OCI-LY7 (cell line): ENCODE measurements around the gene CCR4. TPM values are rescaled to one million over a fixed set of nuclear protein-coding genes. Genes with fewer than 3 reads are reported as not detected.
"Not testable (repeated sequence)": the region's sequence is repeated elsewhere in the genome, so short reads cannot be mapped to it uniquely, and the experiment has no call there.

Experiments used
- Bru-seq: library from RNA; stranded (reverse); fragments of 400-500 nt; gene quantifications from one replicate; lab custom pipeline; 2021; lab: Mats Ljungman, UMichigan
- BruChase-seq, 2 experiments: library from RNA; stranded (reverse); fragments of 400-500 nt; gene quantifications; one replicate each; lab custom pipeline; 2021; lab: Mats Ljungman, UMichigan
- BruUV-seq: library from RNA; stranded (reverse); fragments of 400-500 nt; replicated peaks from 2 replicates; lab custom pipeline; 2021; lab: Mats Ljungman, UMichigan
- CTCF ChIA-PET: fragments of 300-600 bp; sonication (Branson Sonifier 250); formaldehyde crosslinking; loops from one replicate; lab custom pipeline; 2022; ENCODE audit warnings: antibody characterized with exemption; ENCODE audit not compliant: unreplicated experiment; lab: Charles Lee
- POLR2A ChIA-PET: fragments of 300-600 bp; sonication (Branson Sonifier 250); formaldehyde crosslinking; loops from one replicate; lab custom pipeline; 2022; ENCODE audit warnings: antibody characterized with exemption; lab: Charles Lee
- DNase-seq: peaks from one replicate; pipeline ENCODE4 v3.0.0-alpha.2; 2015; ENCODE audit warnings: low spot score
- H2AFZ ChIP-seq: fragments of 200-600 bp; sonication (generic), shearing (Covaris generic); 2 replicates; pipeline ENCODE4 v1.6.1; 2014; ENCODE audit warnings: mild to moderate bottlenecking, antibody characterized with exemption, low read length, moderate library complexity
- H3K27ac ChIP-seq: fragments of 200-600 bp; sonication (generic); 2 replicates; pipeline ENCODE4 v1.5.1; 2014; ENCODE audit warnings: mixed run types, low read depth, mild to moderate bottlenecking, moderate library complexity, low read length, inconsistent platforms; ENCODE audit not compliant: poor library complexity, severe bottlenecking
- H3K36me3 ChIP-seq: fragments of 200-600 bp; sonication (generic); 2 replicates; pipeline ENCODE4 v1.6.1; 2014; ENCODE audit warnings: mild to moderate bottlenecking, antibody characterized with exemption, low read length, moderate library complexity, mixed read lengths; ENCODE audit not compliant: insufficient read depth
- H3K4me1 ChIP-seq: fragments of 200-600 bp; sonication (generic); 2 replicates; pipeline ENCODE4 v1.5.1; 2014; ENCODE audit warnings: mild to moderate bottlenecking, low read length; ENCODE audit not compliant: insufficient read depth, poor library complexity, severe bottlenecking
- H3K4me2 ChIP-seq: fragments of 200-600 bp; sonication (generic); 2 replicates; pipeline ENCODE4 v1.6.1; 2014; ENCODE audit warnings: mild to moderate bottlenecking, low read length
- H3K4me3 ChIP-seq: fragments of 200-600 bp; sonication (generic); 2 replicates; pipeline ENCODE4 v1.5.1; 2014; ENCODE audit warnings: mild to moderate bottlenecking, low read depth, low read length; ENCODE audit not compliant: poor library complexity, severe bottlenecking
- H3K79me2 ChIP-seq: fragments of 200-600 bp; sonication (generic); 2 replicates; pipeline ENCODE4 v1.6.1; 2016; ENCODE audit warnings: low read depth, mild to moderate bottlenecking, low read length, moderate library complexity, mixed read lengths; ENCODE audit not compliant: insufficient read depth
- H3K9me2 ChIP-seq: fragments of 200-600 bp; sonication (generic); 2 replicates; pipeline ENCODE4 v1.6.1; 2016; ENCODE audit warnings: mild to moderate bottlenecking, low read length, mixed read lengths; ENCODE audit not compliant: insufficient read depth
- H3K9me3 ChIP-seq: fragments of 200-600 bp; sonication (generic); 2 replicates; pipeline ENCODE4 v1.6.1; 2014; ENCODE audit warnings: mild to moderate bottlenecking, mixed run types, low read length, mixed read lengths
- H4K20me1 ChIP-seq: fragments of 200-600 bp; sonication (generic); 2 replicates; pipeline ENCODE4 v1.6.1; 2014; ENCODE audit warnings: mild to moderate bottlenecking, antibody characterized with exemption, low read length, moderate library complexity, mixed read lengths; ENCODE audit not compliant: insufficient read depth
- CTCF ChIP-seq: fragments of 200-600 bp; sonication (generic); conservative IDR thresholded peaks from 2 replicates; pipeline ENCODE4 v1.5.1; 2014; ENCODE audit warnings: mild to moderate bottlenecking, antibody characterized with exemption, low read length, moderate library complexity, mixed read lengths
- EZH2phosphoT487 ChIP-seq: fragments of 200-600 bp; sonication (generic); IDR thresholded peaks from 2 replicates; pipeline ENCODE4 v1.6.1; 2018; ENCODE audit warnings: low read depth, borderline replicate concordance, mild to moderate bottlenecking, mixed run types, antibody characterized with exemption, low read length, moderate library complexity, mixed read lengths
- intact Hi-C: fragments of 100-400 bp; cut with micrococcal nuclease; formaldehyde crosslinking; loops from one replicate; pipeline ENCODE4 v1.10.0; 2022; ENCODE audit not compliant: unreplicated experiment
- long read RNA-seq: library from polyadenylated mRNA; stranded (forward); transcript quantifications from one replicate; pipeline ENCODE4 v2.0.0, GENCODE V29; 2022
- total RNA-seq, 2 experiments: library from RNA; depleted of rRNA in 1 of 2; stranded (reverse); fragments of >200 nt in 1 of 2; shearing (Covaris generic) in 1 of 2; gene quantifications; 2 replicates each; pipeline ENCODE4 v1.2.3, GENCODE V29; 2014 to 2022

The CCR4 gene
- total RNA-seq (2014; rRNA removed; shearing (Covaris generic)), result not detected in 2 replicates
- not detected in 2 replicates for total RNA-seq (2022)
- Bru-seq, nascent RNA, result not detected
- BruChase-seq, experiment 1, labeled RNA remaining after a 6-hour chase, result not detected
- not detected for BruChase-seq, experiment 2, labeled RNA remaining after a 2-hour chase
- long read RNA-seq, result 0 reads

- no peaks in the 10 kb centered on the region for H4K20me1 ChIP-seq
- BruUV-seq, result no TSS peak
- CTCF ChIA-PET, result no interaction called here
Observed at GRCh38 chr3:32951410-32951811, at the start of gene CCR4. Gene CCR4, plus strand, starts transcription at chr3:32951644. Its CDS starts 1,779 bp downstream, at chr3:32953423.

GRCh38 chr3:32902887-32903371, 48.5 kb upstream of the CCR4 start:
- H3K9me2 ChIP-seq, H3K4me3 ChIP-seq, H3K79me2 ChIP-seq, H3K4me1 ChIP-seq, H3K36me3 ChIP-seq, H3K4me2 ChIP-seq, BruUV-seq, DNase-seq, H3K9me3 ChIP-seq, H3K27ac ChIP-seq, intact Hi-C loops, H2AFZ ChIP-seq, CTCF ChIA-PET, H4K20me1 ChIP-seq: not testable (repeated sequence)
- POLR2A ChIA-PET, result interaction anchor here (0.6 kb wide), 1 partner anchor 498 kb away, joined by 3 read pairs; no protein-coding TSS in a partner anchor

More at GRCh38 chr3:32951410-32951811, at the start of gene CCR4:
- intact Hi-C loops, result loop anchor here (10.0 kb wide), 1 partner anchor 823 kb away; no protein-coding TSS in a partner anchor
- Histone ChIP-seq H2AFZ (no peak within 1 kb of the TSS; the same call in 1 of the 2 replicates), H3K36me3 (no peaks in the 10 kb centered on the region), H3K4me1 (no peaks in the 10 kb centered on the region), H3K79me2 (no peaks in the 10 kb centered on the region), H3K9me3 (no peaks in the 10 kb centered on the region), H3K9me2 (no peaks in the 10 kb centered on the region), H3K4me3 (no peak within 1 kb of the TSS), H3K27ac (no peak within 1 kb of the TSS), H3K4me2 (no peak within 1 kb of the TSS)
- TF ChIP-seq CTCF, result no peak
- TF ChIP-seq EZH2phosphoT487, result no peak
- POLR2A ChIA-PET, result interaction anchor here (0.5 to 0.6 kb wide), 2 partner anchors 124 to 675 kb away, joined by 3 read pairs; no protein-coding TSS in a partner anchor
- DNase-seq, result no peak

GRCh38 chr3:32903953-32904352, 47.5 kb upstream of the CCR4 start:
- no peaks in the 10 kb centered on the region for H3K9me3 ChIP-seq
- no peaks in the 10 kb centered on the region for H3K4me1 ChIP-seq
- no peak for DNase-seq
- H3K4me2 ChIP-seq, result no peak overlapping the region
- BruUV-seq, result no TSS peak
- no peak overlapping the region for H2AFZ ChIP-seq
- POLR2A ChIA-PET, result no interaction called here
- no peaks in the 10 kb centered on the region for H4K20me1 ChIP-seq
- H3K36me3 ChIP-seq, result no peaks in the 10 kb centered on the region
- TF ChIP-seq CTCF (no peak), EZH2phosphoT487 (no peak)
- H3K79me2 ChIP-seq, result no peaks in the 10 kb centered on the region
- no peaks in the 10 kb centered on the region for H3K9me2 ChIP-seq
- no peak overlapping the region for H3K27ac ChIP-seq
- CTCF ChIA-PET, result no interaction called here
- intact Hi-C loops, result no loop called here
- H3K4me3 ChIP-seq, result no peak overlapping the region
